ENCODE results near the gene LARP4B. TPM values are rescaled to one million over a fixed set of nuclear protein-coding genes. Genes with fewer than 3 reads are reported as not detected.
"Not testable (repeated sequence)": the region's sequence is repeated elsewhere in the genome, so short reads cannot be mapped to it uniquely, and the experiment has no call there.

The LARP4B gene
- total RNA-seq, 2 experiments from 2014 or later = 64.8 to 143 TPM

- POLR2A ChIA-PET = no interaction called here
- no TSS peak for BruUV-seq (replicated peaks)
- no peak overlapping the region for H3K27ac ChIP-seq (ENCODE audit: low read depth, low read length, poor library complexity, severe bottlenecking)
- H2AFZ ChIP-seq (ENCODE audit: low read length) = no peak overlapping the region
- H3K4me2 ChIP-seq (ENCODE audit: low read length) = no peak overlapping the region
- peaks cover 20% of the 10 kb centered on the region for H3K4me1 ChIP-seq (ENCODE audit: insufficient read depth, low read length, poor library complexity, severe bottlenecking)
- peaks cover 12% of the 10 kb centered on the region for H3K79me2 ChIP-seq (ENCODE audit: insufficient read depth, low read depth, low read length)
- peak; percentile 16 for DNase-seq (ENCODE audit: low spot score)
- no peaks in the 10 kb centered on the region for H3K9me3 ChIP-seq (ENCODE audit: low read length)
- H4K20me1 ChIP-seq (ENCODE audit: insufficient read depth, low read length) = peaks cover 8% of the 10 kb centered on the region
- H3K36me3 ChIP-seq (ENCODE audit: insufficient read depth, low read length) = no peaks in the 10 kb centered on the region
- H3K4me3 ChIP-seq (ENCODE audit: low read depth, low read length, poor library complexity, severe bottlenecking) = no peak overlapping the region
- H3K9me2 ChIP-seq (ENCODE audit: insufficient read depth, low read length) = no peaks in the 10 kb centered on the region
- CTCF ChIA-PET (ENCODE audit: unreplicated experiment) = interaction anchor here (0.6 kb wide), 1 partner anchor 32 kb away, joined by 3 read pairs; no protein-coding TSS in a partner anchor
- intact Hi-C loops (cut with micrococcal nuclease; ENCODE audit: unreplicated experiment) = no loop called here
- no peak for TF ChIP-seq CTCF (conservative IDR thresholded peaks at IDR 0.05; ENCODE audit: low read length)
- no peak for TF ChIP-seq EZH2phosphoT487 (IDR thresholded peaks at IDR 0.05; ENCODE audit: borderline replicate concordance, low read depth, low read length)
Observed at GRCh38 chr10:934746-935406, 3.4 kb upstream of the LARP4B start.

- DNase-seq (ENCODE audit: low spot score); BruUV-seq (replicated peaks); POLR2A ChIA-PET; H3K9me3 ChIP-seq (ENCODE audit: low read length); H3K27ac ChIP-seq (ENCODE audit: low read depth, low read length, poor library complexity, severe bottlenecking); H3K36me3 ChIP-seq (ENCODE audit: insufficient read depth, low read length); H3K4me3 ChIP-seq (ENCODE audit: low read depth, low read length, poor library complexity, severe bottlenecking); H3K4me2 ChIP-seq (ENCODE audit: low read length); H2AFZ ChIP-seq (ENCODE audit: low read length); intact Hi-C loops (cut with micrococcal nuclease; ENCODE audit: unreplicated experiment); CTCF ChIA-PET (ENCODE audit: unreplicated experiment); H3K9me2 ChIP-seq (ENCODE audit: insufficient read depth, low read length): not testable (repeated sequence)
- peaks cover 15% of the 10 kb centered on the region for H4K20me1 ChIP-seq (ENCODE audit: insufficient read depth, low read length)
- H3K79me2 ChIP-seq (ENCODE audit: insufficient read depth, low read depth, low read length) = peaks cover 19% of the 10 kb centered on the region
- H3K4me1 ChIP-seq (ENCODE audit: insufficient read depth, low read length, poor library complexity, severe bottlenecking) = peaks cover 27% of the 10 kb centered on the region
Observed at GRCh38 chr10:934165-934564, 2.7 kb upstream of the LARP4B start.

GRCh38 chr10:932589-932988 is 1.1 kb upstream of the LARP4B start:
- no peak for DNase-seq (ENCODE audit: low spot score)
- intact Hi-C loops (cut with micrococcal nuclease; ENCODE audit: unreplicated experiment) = no loop called here
- Histone ChIP-seq H3K4me2 (ENCODE audit: low read length) (peak overlapping the region; percentile 70), H3K4me3 (ENCODE audit: low read depth, low read length, poor library complexity, severe bottlenecking) (peak overlapping the region; percentile 75), H3K9me3 (ENCODE audit: low read length) (no peaks in the 10 kb centered on the region), H3K79me2 (ENCODE audit: insufficient read depth, low read depth, low read length) (peaks cover 35% of the 10 kb centered on the region), H2AFZ (ENCODE audit: low read length) (no peak overlapping the region), H4K20me1 (ENCODE audit: insufficient read depth, low read length) (peaks cover 29% of the 10 kb centered on the region), H3K27ac (ENCODE audit: low read depth, low read length, poor library complexity, severe bottlenecking) (no peak overlapping the region), H3K4me1 (ENCODE audit: insufficient read depth, low read length, poor library complexity, severe bottlenecking) (peaks cover 40% of the 10 kb centered on the region), H3K9me2 (ENCODE audit: insufficient read depth, low read length) (no peaks in the 10 kb centered on the region), H3K36me3 (ENCODE audit: insufficient read depth, low read length) (peaks cover 16% of the 10 kb centered on the region)
- TF ChIP-seq CTCF (conservative IDR thresholded peaks at IDR 0.05; ENCODE audit: low read length) (no peak), EZH2phosphoT487 (IDR thresholded peaks at IDR 0.05; ENCODE audit: borderline replicate concordance, low read depth, low read length) (no peak)
- no TSS peak for BruUV-seq (replicated peaks)
- ChIA-PET POLR2A (no interaction called here), CTCF (ENCODE audit: unreplicated experiment) (no interaction called here)

All from OCI-LY7 (cell line).